ENCODE data around the gene CPT1A. TPM values are rescaled to one million over a fixed set of nuclear protein-coding genes. Genes with fewer than 3 reads are reported as not detected.

Gene CPT1A
- total RNA-seq, 1 donor from 2014 or later = 36.1 TPM

- no peaks in the 10 kb centered on the region for H3K27me3 Mint-ChIP-seq
- H3K9me3 Mint-ChIP-seq = no peaks in the 10 kb centered on the region
- no peak for DNase-seq (ENCODE audit: extremely low spot score, unreplicated experiment)
- peaks cover 7% of the 10 kb centered on the region for H3K36me3 Mint-ChIP-seq
- peaks cover 6% of the 10 kb centered on the region for H3K4me1 Mint-ChIP-seq (ENCODE audit: unreplicated experiment)
- no peak overlapping the region for H3K4me3 Mint-ChIP-seq
- no peak overlapping the region for H3K27ac Mint-ChIP-seq
- TF ChIP-seq CTCF (conservative IDR thresholded peaks at IDR 0.05) = peak; percentile 37
Observed at GRCh38 chr11:68821670-68822069, 20.0 kb downstream of the CPT1A start.

- Mint-ChIP-seq H3K36me3 (peaks cover 13% of the 10 kb centered on the region), H3K4me1 (ENCODE audit: unreplicated experiment) (peaks cover 6% of the 10 kb centered on the region), H3K9me3 (no peaks in the 10 kb centered on the region), H3K4me3 (no peak overlapping the region), H3K27me3 (no peaks in the 10 kb centered on the region), H3K27ac (no peak overlapping the region)
- DNase-seq (ENCODE audit: extremely low spot score, unreplicated experiment) = no peak
- no peak for TF ChIP-seq CTCF (conservative IDR thresholded peaks at IDR 0.05)
Observed at GRCh38 chr11:68819362-68819761, 22.4 kb downstream of the CPT1A start.

GRCh38 chr11:68818181-68818580 is 23.5 kb downstream of the CPT1A start:
- H3K4me3 Mint-ChIP-seq = no peak overlapping the region
- H3K27ac Mint-ChIP-seq = no peak overlapping the region
- no peaks in the 10 kb centered on the region for H3K9me3 Mint-ChIP-seq
- peaks cover 13% of the 10 kb centered on the region for H3K36me3 Mint-ChIP-seq
- H3K27me3 Mint-ChIP-seq = no peaks in the 10 kb centered on the region
- TF ChIP-seq CTCF (conservative IDR thresholded peaks at IDR 0.05) = no peak
- peaks cover 6% of the 10 kb centered on the region for H3K4me1 Mint-ChIP-seq (ENCODE audit: unreplicated experiment)
- DNase-seq (ENCODE audit: extremely low spot score, unreplicated experiment) = no peak

GRCh38 chr11:68817554-68817953 is 24.2 kb downstream of the CPT1A start:
- Mint-ChIP-seq H3K27ac (no peak overlapping the region), H3K4me1 (ENCODE audit: unreplicated experiment) (peaks cover 6% of the 10 kb centered on the region), H3K4me3 (no peak overlapping the region), H3K27me3 (no peaks in the 10 kb centered on the region), H3K36me3 (peaks cover 11% of the 10 kb centered on the region), H3K9me3 (no peaks in the 10 kb centered on the region)
- TF ChIP-seq CTCF (conservative IDR thresholded peaks at IDR 0.05) = no peak
- no peak for DNase-seq (ENCODE audit: extremely low spot score, unreplicated experiment)

GRCh38 chr11:68816917-68817419 is 24.7 kb downstream of the CPT1A start:
- H3K27me3 Mint-ChIP-seq = no peaks in the 10 kb centered on the region
- no peak for TF ChIP-seq CTCF (conservative IDR thresholded peaks at IDR 0.05)
- H3K36me3 Mint-ChIP-seq = peaks cover 10% of the 10 kb centered on the region
- H3K27ac Mint-ChIP-seq = no peak overlapping the region
- no peak overlapping the region for H3K4me3 Mint-ChIP-seq
- DNase-seq (ENCODE audit: extremely low spot score, unreplicated experiment) = no peak
- H3K9me3 Mint-ChIP-seq = no peaks in the 10 kb centered on the region
- H3K4me1 Mint-ChIP-seq (ENCODE audit: unreplicated experiment) = peaks cover 6% of the 10 kb centered on the region
